ENCODE data around the gene RNH1. TPM values are rescaled to one million over a fixed set of nuclear protein-coding genes. Genes with fewer than 3 reads are reported as not detected.
"Not testable (repeated sequence)": the region's sequence is repeated elsewhere in the genome, so short reads cannot be mapped to it uniquely, and the experiment has no call there.

The RNH1 gene
- total RNA-seq, 1 donor from 2014 or later, result 163 TPM

GRCh38 chr11:528815-529727, 22.0 kb upstream of the RNH1 start:
- TF ChIP-seq CTCF (conservative IDR thresholded peaks at IDR 0.05; ENCODE audit: low read depth, low read length), result no peak
- no peak for DNase-seq (ENCODE audit: low read depth)

GRCh38 chr11:528166-528814, 21.2 kb upstream of the RNH1 start:
- no peak for TF ChIP-seq CTCF (conservative IDR thresholded peaks at IDR 0.05; ENCODE audit: low read depth, low read length)

More at GRCh38 chr11:528815-529727, 22.0 kb upstream of the RNH1 start:
- H3K4me3 ChIP-seq (ENCODE audit: low read depth, low read length), result no peak overlapping the region

GRCh38 chr11:526192-526591, 19.1 kb upstream of the RNH1 start:
- peak overlapping the region; percentile 35 for H3K4me3 ChIP-seq (ENCODE audit: low read depth, low read length)
- DNase-seq (ENCODE audit: low read depth), result no peak
- no peak for TF ChIP-seq CTCF (conservative IDR thresholded peaks at IDR 0.05; ENCODE audit: low read depth, low read length)

More at GRCh38 chr11:528166-528814, 21.2 kb upstream of the RNH1 start:
- H3K4me3 ChIP-seq (ENCODE audit: low read depth, low read length), result no peak overlapping the region
- no peak for DNase-seq (ENCODE audit: low read depth)

- no peak overlapping the region for H3K4me3 ChIP-seq (ENCODE audit: low read depth, low read length)
- no peak for DNase-seq (ENCODE audit: low read depth)
- TF ChIP-seq CTCF (conservative IDR thresholded peaks at IDR 0.05; ENCODE audit: low read depth, low read length), result no peak
These were observed 14.2 kb upstream of the RNH1 start for GRCh38 chr11:521177-521688.

GRCh38 chr11:520428-521176, 13.6 kb upstream of the RNH1 start:
- peak; percentile 5 for TF ChIP-seq CTCF (conservative IDR thresholded peaks at IDR 0.05; ENCODE audit: low read depth, low read length)
- no peak for DNase-seq (ENCODE audit: low read depth)
- H3K4me3 ChIP-seq (ENCODE audit: low read depth, low read length), result no peak overlapping the region

GRCh38 chr11:518463-519202, 11.6 kb upstream of the RNH1 start:
- DNase-seq (ENCODE audit: low read depth), result peak; percentile 72
- peak overlapping the region; percentile 36 for H3K4me3 ChIP-seq (ENCODE audit: low read depth, low read length)
- TF ChIP-seq CTCF (conservative IDR thresholded peaks at IDR 0.05; ENCODE audit: low read depth, low read length), result peak; percentile 77

- not testable (repeated sequence) for DNase-seq (ENCODE audit: low read depth); H3K4me3 ChIP-seq (ENCODE audit: low read depth, low read length)
These were observed 10.1 kb upstream of the RNH1 start for GRCh38 chr11:516918-517685.

Measured in epithelial cell of proximal tubule (primary cell).